Fibroblast of gingiva (primary cell): ENCODE results near the gene HOXA4.

Experiments
- DNase-seq: peaks from one replicate; pipeline ENCODE4 v3.0.0-alpha.2; 2011; ENCODE audit warnings: low read depth

HOXA4 gene

DNA sequence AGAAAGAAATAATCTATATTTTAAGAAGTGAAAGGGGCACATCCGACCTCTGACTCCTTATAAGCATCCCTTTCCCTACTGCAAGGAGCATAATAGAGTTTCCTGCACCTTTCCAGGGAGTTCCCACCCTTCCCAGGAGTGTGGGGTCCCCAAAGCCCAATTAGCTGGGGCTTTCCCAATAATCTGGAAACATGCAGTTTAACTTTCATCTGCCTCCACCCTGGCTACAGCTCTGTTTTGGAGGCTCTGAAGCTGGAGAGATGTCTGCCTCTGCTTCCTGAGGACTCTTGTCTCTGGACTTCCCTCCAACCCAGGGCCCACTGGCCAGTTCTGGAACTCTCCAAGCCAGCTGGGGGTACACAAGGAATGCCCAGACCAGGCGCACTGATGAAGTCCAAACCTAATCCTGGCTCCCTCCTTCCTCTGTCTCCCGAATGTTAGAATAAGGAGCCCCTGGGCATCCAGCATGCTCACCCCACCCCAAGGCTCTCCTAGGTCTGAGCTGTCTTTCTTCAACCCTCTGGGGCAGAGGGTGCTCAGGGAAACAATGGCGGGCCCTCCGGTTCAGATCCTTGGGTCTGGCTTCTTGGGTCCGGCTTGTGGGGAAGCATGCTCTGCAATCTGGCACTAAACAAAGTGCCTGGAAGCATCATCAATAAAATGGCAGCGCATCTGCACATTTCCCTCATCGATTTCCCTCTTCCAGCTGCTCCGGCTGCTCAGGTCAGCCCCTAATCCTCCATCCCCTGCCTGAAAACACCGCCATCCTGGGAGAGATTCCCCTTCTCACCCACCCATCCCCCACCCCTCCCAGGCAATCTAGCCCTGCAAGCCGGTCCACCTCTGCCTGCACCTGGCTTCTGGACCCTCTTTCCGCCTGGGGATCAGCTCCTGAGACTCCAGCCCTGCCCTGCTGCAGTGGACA is 13.3 kb downstream of the HOXA4 start:
- DNase-seq = no peak

GRCh38 chr7:27116031-27116961 is 14.3 kb downstream of the HOXA4 start:
- DNase-seq = no peak

GRCh38 chr7:27115221-27116026 is 15.1 kb downstream of the HOXA4 start:
- DNase-seq = no peak

GRCh38 chr7:27114881-27115220 is 15.7 kb downstream of the HOXA4 start:
- DNase-seq = no peak

GRCh38 chr7:27113991-27114769 is 16.4 kb downstream of the HOXA4 start:
- DNase-seq = no peak

DNA sequence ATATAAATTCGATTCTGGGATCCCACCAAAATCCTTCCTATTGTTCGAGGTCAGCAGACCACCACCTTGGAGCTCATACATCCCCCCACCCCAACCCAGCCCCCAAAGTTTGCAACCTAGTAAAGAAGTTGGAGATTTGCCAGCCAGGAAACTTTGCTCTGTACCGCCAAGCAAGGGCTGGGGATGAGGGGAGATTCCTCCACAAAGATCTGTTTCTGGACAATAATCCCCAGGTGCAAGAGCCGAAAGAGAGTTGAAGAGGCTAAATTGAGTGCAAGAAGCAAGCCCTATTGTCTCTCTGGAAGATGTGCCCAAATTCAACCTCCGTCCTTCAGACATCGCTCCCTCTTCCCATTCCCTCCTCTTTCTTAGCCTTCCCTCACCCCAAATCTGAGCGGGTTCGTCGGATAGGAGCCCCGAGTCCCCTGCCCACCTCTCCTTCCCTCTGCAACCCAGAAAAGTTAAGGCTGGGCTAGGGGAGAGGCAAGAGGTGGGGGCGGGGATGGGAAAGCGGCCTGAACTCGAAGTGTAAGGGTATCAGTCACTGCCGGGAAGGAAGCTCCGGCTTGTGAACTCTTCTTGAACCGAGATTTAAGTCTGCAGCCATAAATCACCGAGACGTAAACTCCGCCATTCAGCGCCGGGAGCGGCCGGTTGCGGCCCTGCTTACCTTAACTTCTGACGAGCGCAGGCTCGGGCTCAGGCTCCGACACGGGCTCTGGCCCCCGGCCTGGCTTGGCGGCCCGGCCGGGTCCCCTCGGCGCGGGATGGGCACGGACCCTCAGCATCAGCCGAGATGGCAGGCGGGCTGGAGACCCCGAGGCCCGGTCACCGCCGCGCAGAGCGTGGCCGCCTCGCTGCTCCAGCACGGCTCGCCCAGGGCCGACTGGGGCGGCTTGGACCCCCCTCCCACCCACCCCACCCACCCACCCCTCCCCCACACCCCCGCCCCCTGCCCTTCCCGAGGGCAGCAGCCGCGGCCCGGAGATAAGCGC is 17.3 kb downstream of the HOXA4 start:
- DNase-seq = no peak

DNA sequence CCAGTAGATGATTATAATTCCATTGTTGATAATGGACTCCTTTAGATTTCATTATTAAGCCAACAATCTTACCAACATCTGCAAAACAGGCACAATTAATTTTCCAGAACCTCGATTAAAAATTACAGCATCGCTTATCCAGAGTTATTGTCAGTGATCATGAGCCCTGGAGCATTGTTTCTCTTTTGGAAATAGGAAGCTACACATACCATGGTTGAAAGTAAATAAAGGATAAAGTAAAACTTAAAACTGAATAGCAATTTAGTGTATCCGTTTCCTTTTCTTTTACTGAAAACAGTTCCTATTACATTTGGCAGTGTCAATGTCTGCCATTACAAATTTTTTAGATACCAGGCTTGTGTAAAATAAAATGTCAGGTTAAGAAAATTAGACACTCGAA is 18.2 kb downstream of the HOXA4 start:
- DNase-seq = no peak

- DNase-seq = no peak
Measured at GRCh38 chr7:27111751-27112277, 18.7 kb downstream of the HOXA4 start.

DNA sequence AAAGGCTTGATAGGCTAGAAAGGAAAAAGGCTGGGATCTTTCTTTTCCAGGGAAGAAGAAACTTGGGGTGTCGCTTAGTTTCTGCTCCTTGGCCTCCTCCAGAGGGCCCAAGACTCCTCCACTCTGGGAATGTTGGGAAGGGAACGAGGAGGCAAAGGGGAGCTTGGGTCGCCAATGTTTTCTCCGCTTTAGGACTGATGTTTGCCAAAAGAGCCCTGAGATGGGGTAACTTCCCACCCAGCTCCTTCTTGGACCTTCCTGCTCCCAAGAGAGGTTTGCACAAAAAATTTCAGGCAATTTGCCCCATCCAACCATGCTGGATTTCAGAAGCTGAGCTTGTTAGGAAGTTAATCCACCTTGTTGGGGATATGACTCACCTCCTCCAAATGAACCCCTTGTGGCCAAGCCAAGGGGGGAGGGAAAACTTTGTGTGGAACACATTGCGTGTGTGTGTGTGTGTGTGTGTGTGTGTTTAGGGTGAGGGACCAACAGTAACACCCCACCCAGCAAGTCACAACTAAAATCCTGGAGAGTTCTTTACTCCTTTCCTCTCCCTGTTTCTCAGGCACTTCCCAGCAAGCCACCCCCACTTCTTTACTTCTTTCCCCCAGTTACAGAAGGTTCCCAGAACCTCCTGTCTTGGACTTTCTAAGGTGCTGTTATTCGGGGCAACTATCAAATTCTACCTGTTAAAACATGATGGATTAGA is 19.4 kb downstream of the HOXA4 start:
- DNase-seq = no peak

- DNase-seq = no peak
Measured at GRCh38 chr7:27110186-27111031, 20.1 kb downstream of the HOXA4 start.

DNA sequence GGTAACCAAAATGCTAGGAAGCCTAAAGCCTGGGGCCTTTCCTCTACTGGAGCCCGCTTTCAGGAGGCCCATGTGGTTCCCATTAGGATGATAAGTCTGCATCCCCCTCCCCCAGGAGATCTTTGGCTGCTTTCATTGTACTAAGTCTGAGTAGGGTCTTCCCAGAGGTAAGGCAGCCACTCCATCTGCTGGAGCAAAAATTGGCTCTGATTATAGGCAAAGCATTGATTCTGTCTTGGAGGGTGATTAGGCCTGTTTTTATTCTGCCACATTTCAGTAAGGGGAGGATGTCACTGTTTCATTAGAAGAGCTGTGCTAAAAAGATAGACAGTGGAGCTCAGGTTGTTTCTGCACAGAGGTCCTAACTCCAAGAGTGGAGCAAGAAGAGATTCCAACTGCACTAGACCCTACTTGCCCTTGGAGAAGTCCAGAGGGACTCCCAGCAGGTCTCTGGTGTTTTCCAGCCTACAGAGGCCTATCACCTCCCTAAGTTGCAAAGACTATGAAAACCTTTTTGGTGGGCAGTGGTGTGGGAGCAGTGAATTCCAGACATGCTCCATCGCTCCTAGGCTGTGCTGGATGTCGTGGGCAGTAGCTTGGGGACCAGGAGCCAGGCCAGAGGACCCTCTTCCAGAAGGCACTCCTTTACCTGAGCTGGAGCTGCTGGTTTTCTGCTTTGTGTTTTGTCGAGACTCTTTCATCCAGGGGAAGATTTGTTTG is 20.9 kb downstream of the HOXA4 start:
- no peak for DNase-seq

DNA sequence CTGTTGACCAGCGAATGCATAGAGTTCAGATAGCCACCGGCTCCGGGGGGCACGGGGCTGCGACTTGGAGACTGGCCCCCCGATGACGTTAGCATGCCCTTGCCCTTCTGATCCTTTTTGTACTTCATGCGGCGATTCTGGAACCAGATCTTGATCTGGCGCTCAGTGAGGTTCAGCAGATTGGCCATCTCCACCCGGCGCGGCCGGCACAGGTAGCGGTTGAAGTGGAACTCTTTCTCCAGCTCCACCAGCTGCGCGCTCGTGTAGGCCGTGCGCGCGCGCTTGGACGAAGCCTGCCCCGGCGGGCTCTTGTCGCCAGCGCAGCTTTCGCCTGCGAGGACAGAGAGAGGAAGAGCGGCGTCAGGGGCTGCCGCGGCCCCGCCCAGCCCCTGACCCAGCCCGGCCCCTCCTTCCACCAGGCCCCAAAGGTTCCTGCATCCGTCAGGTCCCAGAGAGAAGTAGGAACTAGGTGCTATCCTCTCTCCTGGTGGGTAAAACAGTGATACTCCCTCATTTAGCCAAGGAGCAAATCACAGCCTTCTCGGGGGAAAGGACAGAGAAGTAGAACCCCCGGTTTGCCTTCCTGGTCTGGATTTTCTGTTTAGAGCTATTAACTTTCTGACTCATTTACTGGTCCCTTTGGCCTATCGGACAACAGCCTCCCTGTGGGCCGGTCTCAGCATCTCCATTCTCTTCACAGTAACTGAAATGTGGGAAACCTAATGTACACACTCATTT is 22.0 kb downstream of the HOXA4 start:
- DNase-seq = no peak

- DNase-seq = no peak
Measured at GRCh38 chr7:27107391-27108381, 22.9 kb downstream of the HOXA4 start.

DNA sequence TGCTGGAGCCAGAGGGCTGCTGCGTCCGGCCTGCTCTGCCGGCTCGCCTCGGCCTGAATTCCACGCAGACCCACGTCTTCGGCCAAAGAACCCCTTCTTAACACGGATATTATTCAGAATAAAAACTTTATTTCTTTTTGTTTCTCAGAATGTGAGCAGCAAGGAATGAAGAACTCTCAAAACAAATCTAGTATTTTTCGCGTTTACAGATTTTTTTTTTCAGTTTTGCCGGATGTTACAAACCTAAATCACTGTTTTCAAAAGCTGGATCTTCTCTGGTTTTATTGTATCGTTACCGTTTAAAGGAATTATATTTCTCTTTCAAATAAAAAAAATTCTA is 23.7 kb downstream of the HOXA4 start:
- no peak for DNase-seq

GRCh38 chr7:27106181-27106900 is 24.2 kb downstream of the HOXA4 start:
- DNase-seq = no peak
